K562 (cell line): Measurements from ENCODE around the gene ORC1. TPM values are rescaled to one million over a fixed set of nuclear protein-coding genes. Genes with fewer than 3 reads are reported as not detected.

Experiments
- BRD9 ChIP-seq: fragments of 450-650 bp; IDR thresholded peaks from 2 replicates; pipeline ENCODE4 v1.6.1; 2018; ENCODE audit warnings: low read depth; ENCODE audit not compliant: partially characterized antibody
- CBX1 ChIP-seq: sonication (generic); IDR thresholded peaks from 2 replicates; pipeline ENCODE4 v1.6.1; 2016; ENCODE audit warnings: antibody characterized with exemption, low read depth, mild to moderate bottlenecking
- CBX3 ChIP-seq, 2 experiments: IDR thresholded peaks; 1 replicate in 1 of 2; 2 replicates in 1 of 2; pipeline ENCODE4 v1.6.1; 2012; ENCODE audit warnings: inconsistent platforms in 2 of 2, low read length in 2 of 2, borderline replicate concordance in 1 of 2, control low read depth in 1 of 2
- DIDO1 ChIP-seq: fragments of 450-650 bp; IDR thresholded peaks from 2 replicates; pipeline ENCODE4 v1.6.1; 2016; ENCODE audit warnings: low read depth, missing biosample characterization, missing genetic modification characterization
- ELF1 ChIP-seq: fragments of 200-800 bp; sonication (Bioruptor generic); IDR thresholded peaks from 2 replicates; pipeline ENCODE4 v1.6.1; 2016; ENCODE audit warnings: missing genetic modification characterization, missing compliant biosample characterization
- HDAC6 ChIP-seq: IDR thresholded peaks from 2 replicates; pipeline ENCODE4 v1.6.1; 2012; ENCODE audit warnings: low read depth, mild to moderate bottlenecking, control low read depth, inconsistent platforms, low read length, moderate library complexity
- JUN ChIP-seq, 2 experiments: sonication (generic) in 1 of 2; formaldehyde crosslinking in 1 of 2; IDR thresholded peaks; 2 replicates each; pipeline versions ENCODE4 v1.6.1 to v1.8.0; 2012 to 2022; ENCODE audit warnings: borderline replicate concordance in 2 of 2, mild to moderate bottlenecking in 2 of 2, improper control_type of control experiment in 1 of 2, low read depth in 1 of 2, low read length in 1 of 2, missing genetic modification reagents in 1 of 2
- JUND ChIP-seq, 2 experiments: IDR thresholded peaks; 2 replicates in 1 of 2; 3 replicates in 1 of 2; pipeline ENCODE4 v1.6.1; 2011; ENCODE audit warnings: borderline replicate concordance in 2 of 2, low read depth in 2 of 2, low read length in 2 of 2, improper control_type of control experiment in 1 of 2, missing biosample characterization in 1 of 2, missing genetic modification characterization in 1 of 2, missing genetic modification reagents in 1 of 2
- LARP7 ChIP-seq: fragments of 450-650 bp; IDR thresholded peaks from 2 replicates; pipeline ENCODE4 v1.6.1; 2016
- LEF1 ChIP-seq: fragments of 450-650 bp; IDR thresholded peaks from 2 replicates; pipeline ENCODE4 v1.6.1; 2016; ENCODE audit warnings: mild to moderate bottlenecking
- NCOA1 ChIP-seq: fragments of 450-650 bp; IDR thresholded peaks from 2 replicates; pipeline ENCODE4 v1.6.1; 2016; ENCODE audit warnings: low read depth
- NCOR1 ChIP-seq: fragments of 450-650 bp; IDR thresholded peaks from 2 replicates; pipeline ENCODE4 v1.6.1; 2016; ENCODE audit warnings: mild to moderate bottlenecking, moderate library complexity
- RAD51 ChIP-seq: fragments of 450-650 bp; IDR thresholded peaks from 2 replicates; pipeline ENCODE4 v1.7.1; 2016; ENCODE audit warnings: low read depth, mild to moderate bottlenecking, borderline replicate concordance
- RB1 ChIP-seq: fragments of 450-650 bp; IDR thresholded peaks from 2 replicates; pipeline ENCODE4 v1.6.1; 2017; ENCODE audit warnings: low read depth, mild to moderate bottlenecking
- SIRT6 ChIP-seq: IDR thresholded peaks from one replicate; pipeline ENCODE4 v1.6.1; 2012; ENCODE audit warnings: low read depth, mild to moderate bottlenecking, control low read depth, inconsistent platforms, low read length, moderate library complexity
- STAT5A ChIP-seq: IDR thresholded peaks from 2 replicates; pipeline ENCODE4 v1.6.1; 2012; ENCODE audit warnings: low read length, inconsistent platforms, borderline replicate concordance
- ZBTB17 ChIP-seq: fragments of 450-650 bp; formaldehyde crosslinking; IDR thresholded peaks from 2 replicates; pipeline ENCODE4 v1.4.0; 2020; ENCODE audit warnings: mild to moderate bottlenecking
- ZBTB8A ChIP-seq: fragments of 450-650 bp; IDR thresholded peaks from 2 replicates; pipeline ENCODE4 v1.6.1; 2018; ENCODE audit warnings: mild to moderate bottlenecking, moderate library complexity; ENCODE audit not compliant: partially characterized antibody
- ZC3H8 ChIP-seq: fragments of 450-650 bp; IDR thresholded peaks from 2 replicates; pipeline ENCODE4 v1.6.1; 2017
- ZFP36 ChIP-seq: fragments of 150-350 bp; IDR thresholded peaks from 2 replicates; pipeline ENCODE4 v1.6.1; 2018; ENCODE audit warnings: low read length, low read depth; ENCODE audit not compliant: partially characterized antibody
- ZNF644 ChIP-seq: fragments of 200-800 bp; sonication (Bioruptor generic); IDR thresholded peaks from 2 replicates; pipeline ENCODE4 v1.6.1; 2016; ENCODE audit warnings: low read depth, missing genetic modification characterization, missing compliant biosample characterization
- ZSCAN32 ChIP-seq: fragments of 450-650 bp; formaldehyde crosslinking; IDR thresholded peaks from 2 replicates; pipeline ENCODE4 v1.4.0; 2020; ENCODE audit warnings: mild to moderate bottlenecking, moderate library complexity
- polyA plus RNA-seq, 8 experiments: library from polyadenylated mRNA; depleted of rRNA in 4 of 8; stranded (reverse) in 5 of 8; unstranded in 3 of 8; fragments of >200 nt; fragmentation: Nextera tagmentation in 2 of 8; fragmentation: Illumina TruSeq in 1 of 8; extraction: Ambion mirVana in 2 of 8; extraction: Trizol in 1 of 8; gene quantifications; 2 replicates each; pipeline versions ENCODE4 v1.2.1 to v1.2.3, GENCODE V29; 2011 to 2014; ENCODE audit warnings: inconsistent platforms in 1 of 8, missing spikeins in 1 of 8
- total RNA-seq, 7 experiments: library from RNA; depleted of rRNA in 6 of 7; stranded (reverse); fragments of >200 nt in 6 of 7; fragmentation: Illumina TruSeq in 2 of 7; extraction: Trizol in 2 of 7; gene quantifications; 2 replicates each; pipeline versions ENCODE4 v1.2.1 to v1.2.3, GENCODE V29; 2011 to 2021; ENCODE audit warnings: low replicate concordance in 1 of 7
- TF ChIP-seq, protein P1 (sequence below), 2 experiments: fragments of 450-650 bp; IDR thresholded peaks; 2 replicates each; pipeline ENCODE4 v1.6.1; 2016
- TF ChIP-seq, protein P2 (sequence below): fragments of 450-650 bp; IDR thresholded peaks from 2 replicates; pipeline ENCODE4 v1.6.1; 2016; ENCODE audit warnings: missing biosample characterization, missing genetic modification characterization

Gene ORC1
- total and polyA plus RNA-seq, 9 of the 15 experiments (the other 6 are each of a cell fraction or from before 2014, with no cell fraction given): 26.4 to 91.6 (median 69.7) TPM

DNA sequence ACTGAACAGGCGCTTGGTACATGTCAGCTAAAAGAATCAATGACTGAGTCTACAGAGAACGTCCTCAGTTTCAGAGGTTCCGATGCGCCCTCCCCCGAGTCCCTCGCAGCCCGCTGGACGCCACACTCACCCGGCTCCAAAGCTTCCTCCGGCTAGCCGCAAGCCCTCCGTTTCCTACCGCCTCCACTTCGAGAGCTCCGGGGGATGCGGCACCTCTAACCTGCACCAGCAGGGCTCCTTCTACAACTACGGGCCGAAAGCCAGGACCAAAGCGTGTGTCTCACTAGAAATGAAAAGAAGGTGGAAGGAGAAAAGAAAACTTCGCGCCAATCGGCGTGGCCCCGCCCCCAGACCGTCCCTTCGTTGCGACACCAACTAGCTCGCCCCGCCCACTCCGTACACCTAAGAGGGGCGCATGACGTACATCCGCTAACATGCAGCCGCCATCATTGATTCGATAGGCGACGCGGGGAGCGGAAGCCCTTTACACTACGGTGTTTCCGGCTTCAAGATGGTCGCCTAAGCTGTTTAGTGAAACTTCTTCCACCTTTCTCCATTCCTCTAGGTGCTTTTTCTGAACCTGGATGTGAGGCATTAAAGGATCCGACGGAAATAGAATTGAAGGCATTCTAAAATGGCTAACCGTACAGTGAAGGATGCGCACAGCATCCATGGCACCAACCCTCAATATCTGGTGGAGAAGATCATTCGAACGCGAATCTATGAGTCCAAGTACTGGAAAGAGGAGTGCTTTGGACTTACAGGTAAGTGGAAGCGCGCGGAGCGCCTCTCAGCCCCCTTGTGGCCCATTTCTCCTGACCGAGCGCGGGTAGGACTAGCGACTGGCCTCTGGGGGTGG lies at the start of gene ORC1, which contains the start of gene PRPF38A (continued):
- TF ChIP-seq JUN (IDR thresholded peaks at IDR 0.05; ENCODE audit: borderline replicate concordance, low read depth, low read length) (0 out of 2 replicates have a peak, but pooled peaks have one; percentile 29), JUN (CRISPR knock-in tag; IDR thresholded peaks at IDR 0.05; ENCODE audit: borderline replicate concordance) (peak; percentile 86; the same call in 1 of the 2 replicates), ZNF644 (tag) (no peak), ZBTB17 (CRISPR knock-in tag) (peak; percentile 78; the same call in 1 of the 2 replicates), JUND (IDR thresholded peaks at IDR 0.05; ENCODE audit: borderline replicate concordance, low read depth, low read length) (peak; percentile 71), JUND (tag; IDR thresholded peaks at IDR 0.05; ENCODE audit: borderline replicate concordance, low read depth, low read length) (peak; percentile 77; the same call in 2 of the 3 replicates), LARP7 (no peak), NCOA1 (peak; percentile 94), NCOR1 (peak; percentile 44), BRD9 (no peak), ELF1 (tag) (peak; percentile 78), CBX3 (IDR thresholded peaks at IDR 0.05; ENCODE audit: borderline replicate concordance in 1 of 2, low read length in 2 of 2) (peak in 1 of 2 experiments; percentile 85; a peak in 1 of 3 replicates), HDAC6 (no peak), DIDO1 (peak; percentile 75; the same call in 1 of the 2 replicates), CBX1 (0 out of 2 replicates have a peak, but pooled peaks have one; percentile 15), STAT5A (no peak), ZSCAN32 (CRISPR knock-in tag) (0 out of 2 replicates have a peak, but pooled peaks have one; percentile 36), LEF1 (0 out of 2 replicates have a peak, but pooled peaks have one; percentile 40), ZFP36 (no peak), RB1 (peak; percentile 73; the same call in 1 of the 2 replicates), RAD51 (no peak), ZBTB8A (no peak), ZC3H8 (0 out of 2 replicates have a peak, but pooled peaks have one; percentile 41), SIRT6 (no peak)
- TF ChIP-seq, protein P1, sequence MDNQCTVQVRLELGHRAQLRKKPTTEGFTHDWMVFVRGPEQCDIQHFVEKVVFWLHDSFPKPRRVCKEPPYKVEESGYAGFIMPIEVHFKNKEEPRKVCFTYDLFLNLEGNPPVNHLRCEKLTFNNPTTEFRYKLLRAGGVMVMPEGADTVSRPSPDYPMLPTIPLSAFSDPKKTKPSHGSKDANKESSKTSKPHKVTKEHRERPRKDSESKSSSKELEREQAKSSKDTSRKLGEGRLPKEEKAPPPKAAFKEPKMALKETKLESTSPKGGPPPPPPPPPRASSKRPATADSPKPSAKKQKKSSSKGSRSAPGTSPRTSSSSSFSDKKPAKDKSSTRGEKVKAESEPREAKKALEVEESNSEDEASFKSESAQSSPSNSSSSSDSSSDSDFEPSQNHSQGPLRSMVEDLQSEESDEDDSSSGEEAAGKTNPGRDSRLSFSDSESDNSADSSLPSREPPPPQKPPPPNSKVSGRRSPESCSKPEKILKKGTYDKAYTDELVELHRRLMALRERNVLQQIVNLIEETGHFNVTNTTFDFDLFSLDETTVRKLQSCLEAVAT (IDR thresholded peaks at IDR 0.05): peak in 1 of 2 experiments; percentile 64; a peak in 1 of 4 replicates
- TF ChIP-seq, protein P2, sequence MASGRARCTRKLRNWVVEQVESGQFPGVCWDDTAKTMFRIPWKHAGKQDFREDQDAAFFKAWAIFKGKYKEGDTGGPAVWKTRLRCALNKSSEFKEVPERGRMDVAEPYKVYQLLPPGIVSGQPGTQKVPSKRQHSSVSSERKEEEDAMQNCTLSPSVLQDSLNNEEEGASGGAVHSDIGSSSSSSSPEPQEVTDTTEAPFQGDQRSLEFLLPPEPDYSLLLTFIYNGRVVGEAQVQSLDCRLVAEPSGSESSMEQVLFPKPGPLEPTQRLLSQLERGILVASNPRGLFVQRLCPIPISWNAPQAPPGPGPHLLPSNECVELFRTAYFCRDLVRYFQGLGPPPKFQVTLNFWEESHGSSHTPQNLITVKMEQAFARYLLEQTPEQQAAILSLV (tag): peak; percentile 59; the same call in 1 of the 2 replicates
